Head of caudate nucleus (tissue), 42 donors: ENCODE results near the gene CLTC.

Experiments used
- DNase-seq, 42 donors: peaks; one replicate each; pipeline versions ENCODE4 v3.0.0 to v3.0.0-alpha.2; 2020 to 2021; ENCODE audit warnings: mixed read lengths in 7 of 42
- intact Hi-C: fragments of 100-400 bp; cut with DNase I; formaldehyde crosslinking; loops from one replicate; pipeline ENCODE4 v1.15.0; 2022

The CLTC gene

GRCh38 chr17:59669944-59670343, 50.2 kb downstream of the CLTC start:
- intact Hi-C loops = no loop called here
- no peak for DNase-seq

- no peak for DNase-seq
- intact Hi-C loops = no loop called here
Measured at GRCh38 chr17:59671386-59671785, 51.7 kb downstream of the CLTC start.

GRCh38 chr17:59675231-59675630, 55.5 kb downstream of the CLTC start:
- no peak for DNase-seq
- intact Hi-C loops = no loop called here

GRCh38 chr17:59676716-59677115, 57.0 kb downstream of the CLTC start:
- no peak for DNase-seq
- intact Hi-C loops = no loop called here

GRCh38 chr17:59678918-59679317, 59.2 kb downstream of the CLTC start:
- no peak for DNase-seq
- intact Hi-C loops = no loop called here

- intact Hi-C loops = no loop called here
- no peak for DNase-seq
Measured at GRCh38 chr17:59680314-59680713, 60.6 kb downstream of the CLTC start.

GRCh38 chr17:59683283-59683682, 63.6 kb downstream of the CLTC start:
- intact Hi-C loops = no loop called here
- peak in 4 of 42 donors; percentile 7 to 49 (median 13) for DNase-seq

GRCh38 chr17:59684967-59685366, 65.3 kb downstream of the CLTC start:
- no peak for DNase-seq
- intact Hi-C loops = no loop called here

- intact Hi-C loops = no loop called here
- no peak for DNase-seq
Measured at GRCh38 chr17:59688008-59688407, 68.3 kb downstream of the CLTC start.

- no peak for DNase-seq
- intact Hi-C loops = no loop called here
Measured at GRCh38 chr17:59688496-59688895, 68.8 kb downstream of the CLTC start.

- intact Hi-C loops = no loop called here
- DNase-seq = no peak
Measured at GRCh38 chr17:59693582-59693981, 73.9 kb downstream of the CLTC start.

- no peak for DNase-seq
- intact Hi-C loops = no loop called here
Measured at GRCh38 chr17:59694344-59694743, 74.6 kb downstream of the CLTC start.

GRCh38 chr17:59695945-59696681, 76.4 kb downstream of the CLTC start:
- DNase-seq = no peak
- intact Hi-C loops = no loop called here

- no peak for DNase-seq
- intact Hi-C loops = no loop called here
Measured at GRCh38 chr17:59696682-59697277, 77.1 kb downstream of the CLTC start.

- intact Hi-C loops = no loop called here
- no peak for DNase-seq
Measured at GRCh38 chr17:59698143-59698542, 78.4 kb downstream of the CLTC start.

GRCh38 chr17:59699218-59699617, 79.5 kb downstream of the CLTC start:
- intact Hi-C loops = no loop called here
- DNase-seq = no peak

GRCh38 chr17:59699786-59700185, 80.1 kb downstream of the CLTC start:
- intact Hi-C loops = no loop called here
- DNase-seq = no peak

GRCh38 chr17:59702304-59702703, 82.6 kb downstream of the CLTC start:
- DNase-seq = no peak
- intact Hi-C loops = no loop called here

- intact Hi-C loops = no loop called here
- DNase-seq = peak; percentile 96 to 99 (median 99)
Measured at GRCh38 chr17:59707149-59707970, 87.7 kb downstream of the CLTC start, which contains the start of the genes PTRH2 and VMP1. Gene PTRH2 (minus strand): TSS chr17:59707430. CDS start chr17:59697978, 9,452 bp downstream. Gene VMP1 (plus strand): TSS chr17:59707654. CDS start chr17:59731447, 23,793 bp downstream.

- peak in 7 of 42 donors; percentile 10 to 41 (median 21) for DNase-seq
- intact Hi-C loops = no loop called here
Measured at GRCh38 chr17:59707971-59708430, 88.3 kb downstream of the CLTC start.
